ENCODE data around the gene TRIM40.

GRCh38 chr6:30194797-30195690 lies 59.1 kb downstream of the TRIM40 start:
- TF ChIP-seq FOXA1 (IDR thresholded peaks at IDR 0.05): no peak
- no peak for TF ChIP-seq BHLHE40 (IDR thresholded peaks at IDR 0.05; ENCODE audit: borderline replicate concordance)
- TF ChIP-seq FOXM1 (IDR thresholded peaks at IDR 0.05; ENCODE audit: borderline replicate concordance): no peak
- TF ChIP-seq LEF1 (IDR thresholded peaks at IDR 0.05; ENCODE audit: borderline replicate concordance): no peak
